Neuronal stem cell (in vitro differentiated cells): Measurements from ENCODE around the gene RANBP17.

Source experiments
- DNase-seq: peaks from one replicate; pipeline ENCODE4 v3.0.0-alpha.2; 2013; ENCODE audit warnings: low spot score
- H2AFZ ChIP-seq: one replicate; pipeline ENCODE4 v1.6.1; 2013; ENCODE audit warnings: mild to moderate bottlenecking, low read length, inconsistent platforms
- H2AK5ac ChIP-seq: 2 replicates; pipeline ENCODE4 v1.6.1; 2013; ENCODE audit warnings: low read depth, mild to moderate bottlenecking, inconsistent platforms, low read length, moderate library complexity, mixed read lengths
- H2BK120ac ChIP-seq: 2 replicates; pipeline ENCODE4 v1.6.1; 2013; ENCODE audit warnings: low read depth, mild to moderate bottlenecking, inconsistent platforms, low read length, moderate library complexity, mixed read lengths
- H2BK12ac ChIP-seq: one replicate; pipeline ENCODE4 v1.6.1; 2013; ENCODE audit warnings: low read length, inconsistent platforms
- H2BK15ac ChIP-seq: 2 replicates; pipeline ENCODE4 v1.6.1; 2013; ENCODE audit warnings: mild to moderate bottlenecking, low read length, inconsistent platforms, mixed read lengths
- H2BK5ac ChIP-seq: one replicate; pipeline ENCODE4 v1.6.1; 2013; ENCODE audit warnings: inconsistent platforms, mild to moderate bottlenecking, low read length, moderate library complexity
- H3K14ac ChIP-seq: one replicate; pipeline ENCODE4 v1.6.1; 2013; ENCODE audit warnings: low read length, inconsistent platforms
- H3K18ac ChIP-seq: 2 replicates; pipeline ENCODE4 v1.6.1; 2013; ENCODE audit warnings: low read length, inconsistent platforms
- H3K23ac ChIP-seq: 2 replicates; pipeline ENCODE4 v1.6.1; 2013; ENCODE audit warnings: low read depth, mild to moderate bottlenecking, mixed read lengths, low read length, inconsistent platforms; ENCODE audit not compliant: poor library complexity
- H3K27ac ChIP-seq: replicated peaks from 3 replicates; pipeline ENCODE4 v1.5.1; 2013; ENCODE audit warnings: low read length, inconsistent platforms
- H3K27me3 ChIP-seq, 3 experiments: 2 replicates each; pipeline ENCODE4 v1.6.1; 2013; ENCODE audit warnings: low read length in 3 of 3, mild to moderate bottlenecking in 2 of 3, inconsistent platforms in 1 of 3, low read depth in 1 of 3, mixed read lengths in 1 of 3, moderate library complexity in 1 of 3; ENCODE audit not compliant: control insufficient read depth in 3 of 3, insufficient read depth in 3 of 3
- H3K36me3 ChIP-seq, 2 donors: replicated peaks in 1 of 2; 2 replicates each; pipeline ENCODE4 v1.6.1; 2013; ENCODE audit warnings: low read length in 2 of 2; ENCODE audit not compliant: control insufficient read depth in 2 of 2, insufficient read depth in 2 of 2
- H3K4ac ChIP-seq: 2 replicates; pipeline ENCODE4 v1.6.1; 2013; ENCODE audit warnings: inconsistent platforms, mild to moderate bottlenecking, low read length, moderate library complexity
- H3K4me1 ChIP-seq, 2 donors: 1 replicate in 1 of 2; 2 replicates in 1 of 2; pipeline ENCODE4 v1.6.1; 2013; ENCODE audit warnings: low read length in 2 of 2, low read depth in 1 of 2; ENCODE audit not compliant: control insufficient read depth in 2 of 2, insufficient read depth in 1 of 2
- H3K4me2 ChIP-seq: one replicate; pipeline ENCODE4 v1.6.1; 2013; ENCODE audit warnings: mild to moderate bottlenecking, low read length, inconsistent platforms; ENCODE audit not compliant: insufficient read depth, poor library complexity, severe bottlenecking
- H3K4me3 ChIP-seq, 2 donors: 2 replicates each; pipeline ENCODE4 v1.5.1; 2013; ENCODE audit warnings: low read length in 2 of 2, mild to moderate bottlenecking in 2 of 2, inconsistent platforms in 1 of 2, moderate library complexity in 1 of 2
- H3K79me1 ChIP-seq: one replicate; pipeline ENCODE4 v1.6.1; 2013; ENCODE audit warnings: low read depth, mild to moderate bottlenecking, inconsistent platforms, low read length, moderate library complexity
- H3K9ac ChIP-seq: one replicate; pipeline ENCODE4 v1.6.1; 2013; ENCODE audit warnings: mild to moderate bottlenecking, low read depth, low read length, inconsistent platforms; ENCODE audit not compliant: poor library complexity
- H3K9me3 ChIP-seq, 2 donors: replicated peaks in 1 of 2; 2 replicates each; pipeline versions ENCODE3 to v1.6.1; 2013; ENCODE audit warnings: low read length in 2 of 2, mild to moderate bottlenecking in 2 of 2, inconsistent platforms in 1 of 2, low read depth in 1 of 2, mixed read lengths in 1 of 2, moderate library complexity in 1 of 2; ENCODE audit not compliant: control insufficient read depth in 2 of 2, insufficient read depth in 1 of 2
- H4K8ac ChIP-seq: one replicate; pipeline ENCODE4 v1.6.1; 2013; ENCODE audit warnings: low read depth, mild to moderate bottlenecking, inconsistent platforms, low read length, moderate library complexity
- H4K91ac ChIP-seq: one replicate; pipeline ENCODE4 v1.6.1; 2013; ENCODE audit warnings: low read length, low read depth, mild to moderate bottlenecking, inconsistent platforms; ENCODE audit not compliant: poor library complexity
- WGBS, 2 donors: extraction: QIAGEN DNeasy Blood & Tissue Kit; methylation state at CpG; one replicate each; pipeline ENCODE4 v1.1.7; 2013; ENCODE audit warnings: missing lambda C conversion rate in 2 of 2, mixed read lengths in 1 of 2; ENCODE audit not compliant: insufficient read length in 2 of 2, insufficient replicate concordance in 1 of 2; ENCODE audit errors: extremely low coverage in 2 of 2; 5-methylcytosine and 5-hydroxymethylcytosine counted together

RANBP17 gene

GRCh38 chr5:171271798-171272197 lies 410.0 kb downstream of the RANBP17 start:
- WGBS, 2 donors: no CpG with 5 or more reads among the region's 3 CpGs
- H3K36me3 ChIP-seq: no peaks in the 10 kb centered on the region
- no peak overlapping the region for H2BK12ac ChIP-seq
- no peak overlapping the region for H3K4me3 ChIP-seq
- no peak overlapping the region for H2BK120ac ChIP-seq
- no peak overlapping the region for H3K23ac ChIP-seq
- peaks cover 0 to 5% of the 10 kb centered on the region in 2 donors for H3K4me1 ChIP-seq
- no peak overlapping the region for H4K8ac ChIP-seq
- no peak overlapping the region for H2AFZ ChIP-seq
- H4K91ac ChIP-seq: no peak overlapping the region
- H2BK15ac ChIP-seq: no peak overlapping the region
- no peaks in the 10 kb centered on the region for H3K9me3 ChIP-seq
- H3K79me1 ChIP-seq: no peaks in the 10 kb centered on the region
- no peak overlapping the region for H3K9ac ChIP-seq
- H3K27ac ChIP-seq: no peak overlapping the region
- no peak overlapping the region for H3K4me2 ChIP-seq
- no peak overlapping the region for H2BK5ac ChIP-seq
- H3K27me3 ChIP-seq: no peaks in the 10 kb centered on the region
- H2AK5ac ChIP-seq: no peak overlapping the region
- H3K18ac ChIP-seq: no peak overlapping the region
- no peak for DNase-seq
- H3K4ac ChIP-seq: no peak overlapping the region
- H3K14ac ChIP-seq: no peak overlapping the region

- Histone ChIP-seq H2BK12ac (no peak overlapping the region), H2AFZ (no peak overlapping the region), H3K14ac (no peak overlapping the region), H3K27ac (no peak overlapping the region), H2BK5ac (no peak overlapping the region), H2AK5ac (no peak overlapping the region), H3K18ac (no peak overlapping the region), H3K9me3 (no peaks in the 10 kb centered on the region), H4K8ac (no peak overlapping the region), H3K4me2 (no peak overlapping the region), H2BK15ac (no peak overlapping the region), H3K23ac (no peak overlapping the region), H3K27me3 (no peaks in the 10 kb centered on the region), H3K36me3 (no peaks in the 10 kb centered on the region), H3K9ac (no peak overlapping the region), H3K4me1 (peaks cover 0 to 5% of the 10 kb centered on the region in 2 donors), H3K79me1 (no peaks in the 10 kb centered on the region), H2BK120ac (no peak overlapping the region), H3K4ac (no peak overlapping the region), H4K91ac (no peak overlapping the region), H3K4me3 (no peak overlapping the region)
- WGBS, 2 donors: no CpG with 5 or more reads among the region's 2 CpGs
- DNase-seq: peak; percentile 3
These were observed 411.5 kb downstream of the RANBP17 start for GRCh38 chr5:171272996-171273970.

GRCh38 chr5:171275841-171276544 lies 414.2 kb downstream of the RANBP17 start:
- no peak overlapping the region for H3K9ac ChIP-seq
- H2AK5ac ChIP-seq: no peak overlapping the region
- H3K27ac ChIP-seq: no peak overlapping the region
- no peak overlapping the region for H3K14ac ChIP-seq
- no peak overlapping the region for H2AFZ ChIP-seq
- H2BK12ac ChIP-seq: peak overlapping the region; percentile 3
- no peak overlapping the region for H4K91ac ChIP-seq
- no peak overlapping the region for H3K4me2 ChIP-seq
- no peak overlapping the region for H3K23ac ChIP-seq
- H2BK15ac ChIP-seq: no peak overlapping the region
- peaks cover 0 to 5% of the 10 kb centered on the region in 2 donors for H3K4me1 ChIP-seq
- H3K4ac ChIP-seq: no peak overlapping the region
- no peaks in the 10 kb centered on the region for H3K27me3 ChIP-seq
- no CpG with 5 or more reads among the region's 5 CpGs for WGBS, 2 donors
- H2BK5ac ChIP-seq: no peak overlapping the region
- no peaks in the 10 kb centered on the region for H3K36me3 ChIP-seq
- H3K79me1 ChIP-seq: no peaks in the 10 kb centered on the region
- DNase-seq: no peak
- no peak overlapping the region for H3K4me3 ChIP-seq
- no peak overlapping the region for H4K8ac ChIP-seq
- no peak overlapping the region for H3K18ac ChIP-seq
- H2BK120ac ChIP-seq: no peak overlapping the region
- no peaks in the 10 kb centered on the region for H3K9me3 ChIP-seq

GRCh38 chr5:171283753-171284152 lies 421.9 kb downstream of the RANBP17 start:
- Histone ChIP-seq H2AK5ac (no peak overlapping the region), H3K4me2 (no peak overlapping the region), H3K4me1 (peaks cover 0 to 1% of the 10 kb centered on the region in 2 donors), H2BK120ac (no peak overlapping the region), H2BK12ac (no peak overlapping the region), H3K14ac (no peak overlapping the region), H3K18ac (no peak overlapping the region), H3K36me3 (no peaks in the 10 kb centered on the region), H3K23ac (no peak overlapping the region), H3K4ac (no peak overlapping the region), H3K4me3 (no peak overlapping the region), H3K9ac (no peak overlapping the region), H4K8ac (no peak overlapping the region), H4K91ac (no peak overlapping the region), H3K27ac (no peak overlapping the region), H2AFZ (no peak overlapping the region), H2BK5ac (no peak overlapping the region), H3K9me3 (no peaks in the 10 kb centered on the region), H3K79me1 (no peaks in the 10 kb centered on the region), H3K27me3 (no peaks in the 10 kb centered on the region), H2BK15ac (no peak overlapping the region)
- no CpG with 5 or more reads among the region's 7 CpGs for WGBS, 2 donors
- no peak for DNase-seq
